Endothelial cell of umbilical vein (primary cell): ENCODE results near the gene VAV3.

Experiments
- EZH2 ChIP-seq: IDR thresholded peaks from 2 replicates; pipeline ENCODE4 v1.6.1; 2012; ENCODE audit warnings: borderline replicate concordance, low read depth, mild to moderate bottlenecking, moderate library complexity, low read length, inconsistent platforms; ENCODE audit not compliant: severe bottlenecking
- FOS ChIP-seq: IDR thresholded peaks from 2 replicates; pipeline ENCODE4 v1.6.1; 2011; ENCODE audit warnings: mild to moderate bottlenecking, low read length, moderate library complexity, borderline replicate concordance; ENCODE audit not compliant: insufficient read depth
- JUN ChIP-seq: IDR thresholded peaks from 2 replicates; pipeline ENCODE4 v1.6.1; 2011; ENCODE audit warnings: borderline replicate concordance, low read depth; ENCODE audit not compliant: insufficient read length, insufficient read depth
- MAX ChIP-seq: IDR thresholded peaks from 2 replicates; pipeline ENCODE4 v1.6.1; 2011; ENCODE audit not compliant: insufficient read depth, insufficient read length
- POLR2A ChIP-seq: IDR thresholded peaks from 2 replicates; pipeline ENCODE4 v1.6.1; 2012; ENCODE audit warnings: low read depth, mild to moderate bottlenecking, control low read depth, low read length
- POLR2AphosphoS5 ChIP-seq: IDR thresholded peaks from 2 replicates; pipeline ENCODE4 v1.6.1; 2012; ENCODE audit warnings: low read depth, mild to moderate bottlenecking, control low read depth, low read length, moderate library complexity; ENCODE audit not compliant: insufficient read depth
- TF ChIP-seq, protein P1 (sequence below), 2 donors: IDR thresholded peaks; 1 replicate in 1 of 2; 2 replicates in 1 of 2; pipeline ENCODE4 v1.5.1; 2011; ENCODE audit warnings: low read length in 2 of 2, mild to moderate bottlenecking in 2 of 2, moderate library complexity in 2 of 2, control low read depth in 1 of 2, inconsistent platforms in 1 of 2, low read depth in 1 of 2; ENCODE audit not compliant: insufficient read depth in 1 of 2; ENCODE audit errors: extremely low read depth in 1 of 2

DNA sequence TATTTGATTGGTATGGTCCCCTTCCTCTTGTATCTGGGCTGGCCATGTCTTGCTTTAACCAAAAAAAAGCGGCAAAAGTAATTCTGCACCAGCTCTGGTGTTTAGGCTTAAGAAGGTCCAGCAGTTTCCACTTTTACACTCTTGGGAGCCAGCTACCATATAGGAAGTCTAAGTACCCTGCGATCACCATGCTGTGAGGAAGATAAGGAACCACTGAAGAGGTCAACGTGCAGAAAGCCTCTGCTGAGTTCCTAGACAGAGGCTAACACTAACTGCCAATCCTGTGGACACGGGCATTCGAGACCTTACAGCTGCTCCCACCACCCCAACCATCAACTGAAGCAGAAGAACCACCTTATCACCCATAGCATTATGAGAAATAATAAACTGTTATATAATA lies 331.4 kb downstream of the VAV3 start:
- TF ChIP-seq, protein P1, sequence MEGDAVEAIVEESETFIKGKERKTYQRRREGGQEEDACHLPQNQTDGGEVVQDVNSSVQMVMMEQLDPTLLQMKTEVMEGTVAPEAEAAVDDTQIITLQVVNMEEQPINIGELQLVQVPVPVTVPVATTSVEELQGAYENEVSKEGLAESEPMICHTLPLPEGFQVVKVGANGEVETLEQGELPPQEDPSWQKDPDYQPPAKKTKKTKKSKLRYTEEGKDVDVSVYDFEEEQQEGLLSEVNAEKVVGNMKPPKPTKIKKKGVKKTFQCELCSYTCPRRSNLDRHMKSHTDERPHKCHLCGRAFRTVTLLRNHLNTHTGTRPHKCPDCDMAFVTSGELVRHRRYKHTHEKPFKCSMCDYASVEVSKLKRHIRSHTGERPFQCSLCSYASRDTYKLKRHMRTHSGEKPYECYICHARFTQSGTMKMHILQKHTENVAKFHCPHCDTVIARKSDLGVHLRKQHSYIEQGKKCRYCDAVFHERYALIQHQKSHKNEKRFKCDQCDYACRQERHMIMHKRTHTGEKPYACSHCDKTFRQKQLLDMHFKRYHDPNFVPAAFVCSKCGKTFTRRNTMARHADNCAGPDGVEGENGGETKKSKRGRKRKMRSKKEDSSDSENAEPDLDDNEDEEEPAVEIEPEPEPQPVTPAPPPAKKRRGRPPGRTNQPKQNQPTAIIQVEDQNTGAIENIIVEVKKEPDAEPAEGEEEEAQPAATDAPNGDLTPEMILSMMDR (IDR thresholded peaks at IDR 0.05; ENCODE audit: extremely low read depth in 1 of 2, insufficient read depth in 1 of 2, low read depth in 1 of 2, low read length in 2 of 2), result no peak
- TF ChIP-seq JUN (no peak), EZH2 (no peak), MAX (no peak), FOS (no peak), POLR2AphosphoS5 (no peak), POLR2A (no peak)
